Measurements from ENCODE around the gene TTC28. TPM values are rescaled to one million over a fixed set of nuclear protein-coding genes. Genes with fewer than 3 reads are reported as not detected.

The TTC28 gene
- total and polyA plus RNA-seq, 8 donors = 2.2 to 18.6 (median 11.5) TPM

GRCh38 chr22:28715611-28716010, 36.0 kb upstream of the TTC28 start:
- H3K4me3 ChIP-seq = no peak overlapping the region
- H3K4me1 ChIP-seq = no peaks in the 10 kb centered on the region
- no peaks in the 10 kb centered on the region for H3K9me3 ChIP-seq
- ATAC-seq = no peak
- 96 to 98% methylated on average over 7 of the region's 7 CpGs for WGBS, 2 donors
- H3K27me3 ChIP-seq = no peaks in the 10 kb centered on the region
- DNase-seq = no peak
- H3K27ac ChIP-seq = no peak overlapping the region
- no peak for TF ChIP-seq CTCF (IDR thresholded peaks at IDR 0.05)
- intact Hi-C loops (cut with DNase I) = no loop called here
- FAIRE-seq = no peak
- H3K36me3 ChIP-seq = no peaks in the 10 kb centered on the region

- Histone ChIP-seq H3K9me3 (no peaks in the 10 kb centered on the region), H3K4me1 (no peaks in the 10 kb centered on the region), H3K27me3 (no peaks in the 10 kb centered on the region), H3K36me3 (no peaks in the 10 kb centered on the region), H3K4me3 (no peak overlapping the region), H3K27ac (no peak overlapping the region)
- no peak for FAIRE-seq
- no peak for ATAC-seq
- no peak for TF ChIP-seq CTCF (IDR thresholded peaks at IDR 0.05)
- WGBS, 2 donors = 94 to 96% methylated on average over 2 of the region's 2 CpGs
- no peak for DNase-seq
- intact Hi-C loops (cut with DNase I) = no loop called here
These were observed 34.5 kb upstream of the TTC28 start for GRCh38 chr22:28714043-28714628.

- Histone ChIP-seq H3K4me1 (no peaks in the 10 kb centered on the region), H3K4me3 (no peak overlapping the region), H3K36me3 (no peaks in the 10 kb centered on the region), H3K27ac (peak overlapping the region in 2 of 4 donors; percentile 22 to 30), H3K27me3 (no peaks in the 10 kb centered on the region), H3K9me3 (no peaks in the 10 kb centered on the region)
- intact Hi-C loops (cut with DNase I) = no loop called here
- no peak for FAIRE-seq
- WGBS, 2 donors = 50 to 55% methylated on average over 6 of the region's 6 CpGs
- ATAC-seq = peak; percentile 24 to 69 (median 66)
- no peak for TF ChIP-seq CTCF (IDR thresholded peaks at IDR 0.05)
- no peak for DNase-seq
These were observed 32.5 kb upstream of the TTC28 start for GRCh38 chr22:28711820-28712777.

- 81% methylated on average over 2 of the region's 2 CpGs for WGBS, 2 donors
- Histone ChIP-seq H3K27me3 (no peaks in the 10 kb centered on the region), H3K4me3 (no peak overlapping the region), H3K36me3 (no peaks in the 10 kb centered on the region), H3K27ac (peak overlapping the region in 1 of 4 donors; percentile 30), H3K4me1 (no peaks in the 10 kb centered on the region), H3K9me3 (no peaks in the 10 kb centered on the region)
- intact Hi-C loops (cut with DNase I) = no loop called here
- no peak for TF ChIP-seq CTCF (IDR thresholded peaks at IDR 0.05)
- ATAC-seq (no peak), DNase-seq (no peak), FAIRE-seq (no peak)
These were observed 31.7 kb upstream of the TTC28 start for GRCh38 chr22:28711341-28711740.
